IMR-90 (cell line): ENCODE results near the gene DRC3. TPM values are rescaled to one million over a fixed set of nuclear protein-coding genes. Genes with fewer than 3 reads are reported as not detected.

Experiments used
- ATAC-seq: fragments of 200-7000 bp; cut with Tn5 transposase; 2 replicates; pipeline ENCODE4 v1.9.1; 2020; ENCODE audit warnings: low read depth, mild to moderate bottlenecking, moderate library complexity
- BruUV-seq: library from RNA; stranded (reverse); fragments of 400-500 nt; replicated peaks from 2 replicates; lab custom pipeline; 2021; lab: Mats Ljungman, UMichigan
- CTCF ChIA-PET: fragments of 300-600 bp; formaldehyde crosslinking; extraction: SDS; loops from one replicate; lab custom pipeline; 2021; ENCODE audit warnings: antibody characterized with exemption; lab: Yijun Ruan, JAX
- POLR2A ChIA-PET: fragments of 300-600 bp; sonication (Branson Sonifier 250); formaldehyde crosslinking; loops from one replicate; lab custom pipeline; 2022; ENCODE audit warnings: antibody characterized with exemption; ENCODE audit not compliant: unreplicated experiment; lab: Charles Lee
- DNase-seq: peaks from one replicate; pipeline ENCODE4 v3.0.0; 2013
- H2AFZ ChIP-seq: replicated peaks from 2 replicates; pipeline ENCODE3; 2013; ENCODE audit warnings: low read length, mild to moderate bottlenecking; ENCODE audit not compliant: poor library complexity
- H2AK5ac ChIP-seq: 2 replicates; pipeline ENCODE4 v1.6.1; 2013; ENCODE audit warnings: low read depth, low read length, inconsistent platforms
- H2AK9ac ChIP-seq: replicated peaks from 2 replicates; pipeline ENCODE3; 2013; ENCODE audit warnings: mild to moderate bottlenecking, low read depth, low read length, moderate library complexity; ENCODE audit not compliant: poor library complexity
- H2BK120ac ChIP-seq: 2 replicates; pipeline ENCODE4 v1.6.1; 2013; ENCODE audit warnings: low read depth, low read length, inconsistent platforms
- H2BK15ac ChIP-seq: 3 replicates; pipeline ENCODE4 v1.6.1; 2013; ENCODE audit warnings: low read depth, low read length, inconsistent platforms
- H2BK20ac ChIP-seq: 2 replicates; pipeline ENCODE4 v1.6.1; 2013; ENCODE audit warnings: low read depth, mild to moderate bottlenecking, inconsistent platforms, low read length, moderate library complexity
- H2BK5ac ChIP-seq: 2 replicates; pipeline ENCODE4 v1.6.1; 2013; ENCODE audit warnings: mild to moderate bottlenecking, low read depth, low read length, inconsistent platforms; ENCODE audit not compliant: poor library complexity, severe bottlenecking
- H3K14ac ChIP-seq: replicated peaks from 2 replicates; pipeline ENCODE4 v1.6.1; 2013; ENCODE audit warnings: low read depth, low read length, inconsistent platforms
- H3K18ac ChIP-seq: 2 replicates; pipeline ENCODE4 v1.6.1; 2013; ENCODE audit warnings: low read depth, low read length, control low read depth
- H3K23ac ChIP-seq: 2 replicates; pipeline ENCODE4 v1.6.1; 2013; ENCODE audit warnings: low read depth, low read length, inconsistent platforms
- H3K27ac ChIP-seq: 2 replicates; pipeline ENCODE4 v1.5.1; 2013; ENCODE audit warnings: mild to moderate bottlenecking, control low read depth, low read length; ENCODE audit not compliant: insufficient read depth
- H3K27me3 ChIP-seq: 2 replicates; pipeline ENCODE4 v1.6.1; 2013; ENCODE audit warnings: low read length; ENCODE audit not compliant: control insufficient read depth, insufficient read depth
- H3K36me3 ChIP-seq: 2 replicates; pipeline ENCODE4 v1.6.1; 2013; ENCODE audit warnings: low read length, mixed read lengths; ENCODE audit not compliant: control insufficient read depth, insufficient read depth
- H3K4ac ChIP-seq: 2 replicates; pipeline ENCODE4 v1.6.1; 2013; ENCODE audit warnings: low read depth, low read length, inconsistent platforms
- H3K4me1 ChIP-seq: 2 replicates; pipeline ENCODE4 v1.6.1; 2013; ENCODE audit warnings: low read length, mixed read lengths; ENCODE audit not compliant: control insufficient read depth, insufficient read depth
- H3K4me2 ChIP-seq: 2 replicates; pipeline ENCODE4 v1.6.1; 2013; ENCODE audit warnings: low read depth, mild to moderate bottlenecking, control low read depth, low read length, moderate library complexity
- H3K4me3 ChIP-seq: 2 replicates; pipeline ENCODE4 v1.5.1; 2013; ENCODE audit warnings: low read depth, mild to moderate bottlenecking, control low read depth, low read length, moderate library complexity; ENCODE audit not compliant: insufficient read depth
- H3K56ac ChIP-seq: 2 replicates; pipeline ENCODE4 v1.6.1; 2013; ENCODE audit warnings: low read length, inconsistent platforms; ENCODE audit not compliant: insufficient read depth; ENCODE audit errors: extremely low read depth
- H3K79me1 ChIP-seq, 2 experiments: 2 replicates each; pipeline ENCODE4 v1.6.1; 2013; ENCODE audit warnings: low read length in 2 of 2, inconsistent platforms in 1 of 2, low read depth in 1 of 2
- H3K9ac ChIP-seq: 2 replicates; pipeline ENCODE4 v1.6.1; 2013; ENCODE audit warnings: low read depth, low read length, control low read depth
- H3K9me1 ChIP-seq: 2 replicates; pipeline ENCODE4 v1.6.1; 2013; ENCODE audit warnings: low read length, inconsistent platforms; ENCODE audit not compliant: insufficient read depth
- H3K9me3 ChIP-seq: 2 replicates; pipeline ENCODE4 v1.6.1; 2013; ENCODE audit warnings: low read length; ENCODE audit not compliant: control insufficient read depth, insufficient read depth
- H4K20me1 ChIP-seq: 2 replicates; pipeline ENCODE4 v1.6.1; 2013; ENCODE audit warnings: low read length, inconsistent platforms; ENCODE audit not compliant: insufficient read depth
- H4K5ac ChIP-seq: 2 replicates; pipeline ENCODE4 v1.6.1; 2013; ENCODE audit warnings: mild to moderate bottlenecking, low read depth, low read length, control low read depth
- H4K8ac ChIP-seq, 2 experiments: 2 replicates each; pipeline ENCODE4 v1.6.1; 2013; ENCODE audit warnings: low read depth in 2 of 2, low read length in 2 of 2, control low read depth in 1 of 2, inconsistent platforms in 1 of 2
- H4K91ac ChIP-seq: 2 replicates; pipeline ENCODE4 v1.6.1; 2013; ENCODE audit warnings: low read depth, low read length, inconsistent platforms; ENCODE audit not compliant: insufficient read depth
- BHLHE40 ChIP-seq: fragments of 150-350 bp; IDR thresholded peaks from 2 replicates; pipeline ENCODE4 v1.6.1; 2016; ENCODE audit warnings: mild to moderate bottlenecking, low read depth, low read length
- CEBPB ChIP-seq: IDR thresholded peaks from 2 replicates; pipeline ENCODE4 v1.6.1; 2012; ENCODE audit warnings: low read depth, low read length, improper control_type of control experiment
- CHD1 ChIP-seq: IDR thresholded peaks from 2 replicates; pipeline ENCODE4 v1.6.1; 2012; ENCODE audit warnings: low read depth, low read length, improper control_type of control experiment
- FOS ChIP-seq: fragments of 150-350 bp; IDR thresholded peaks from 2 replicates; pipeline ENCODE4 v1.6.1; 2016; ENCODE audit warnings: low read depth, low read length
- MAFK ChIP-seq: IDR thresholded peaks from 2 replicates; pipeline ENCODE4 v1.6.1; 2012; ENCODE audit warnings: low read depth, low read length, improper control_type of control experiment
- MAZ ChIP-seq: IDR thresholded peaks from 2 replicates; pipeline ENCODE4 v1.6.1; 2012; ENCODE audit warnings: low read depth, mild to moderate bottlenecking, low read length, improper control_type of control experiment, moderate library complexity, borderline replicate concordance
- RCOR1 ChIP-seq: IDR thresholded peaks from 2 replicates; pipeline ENCODE4 v1.6.1; 2012; ENCODE audit warnings: mild to moderate bottlenecking, low read length, improper control_type of control experiment; ENCODE audit not compliant: insufficient replicate concordance
- SMC3 ChIP-seq: fragments of 150-350 bp; IDR thresholded peaks from 2 replicates; pipeline ENCODE4 v1.6.1; 2016; ENCODE audit warnings: low read depth, mild to moderate bottlenecking, antibody characterized with exemption, low read length, moderate library complexity
- WGBS, 2 experiments: methylation state at CpG; one replicate each; pipeline versions ENCODE4 v1.1.5 to v1.1.7; 2013; ENCODE audit warnings: missing lambda C conversion rate in 2 of 2; ENCODE audit not compliant: insufficient read length in 1 of 2; ENCODE audit errors: extremely low coverage in 2 of 2; 5-methylcytosine and 5-hydroxymethylcytosine counted together
- dilution Hi-C: fragments of 300-500 bp; cut with HindIII; formaldehyde crosslinking; loops from one replicate; pipeline ENCODE4 v1.14.3; 2018; ENCODE audit warnings: low sequenced_read_pairs; ENCODE audit not compliant: unreplicated experiment
- in situ Hi-C: fragments of 300-500 bp; cut with MboI; formaldehyde crosslinking; loops from 3 replicates; pipeline ENCODE4 v1.14.3; 2019; ENCODE audit warnings: low sequenced_read_pairs, inconsistent platforms, mixed read lengths
- intact Hi-C: fragments of 100-400 bp; cut with micrococcal nuclease; formaldehyde crosslinking; loops from 2 replicates; pipeline ENCODE4 v1.10.0; 2022
- polyA plus RNA-seq, 3 experiments: library from polyadenylated mRNA; depleted of rRNA; stranded (reverse); fragments of >200 nt; gene quantifications; 2 replicates each; pipeline ENCODE4 v1.2.3, GENCODE V29; 2012; ENCODE audit warnings: low replicate concordance in 1 of 3
- total RNA-seq: library from RNA; depleted of rRNA; stranded (reverse); fragments of >200 nt; gene quantifications from 2 replicates; pipeline ENCODE4 v1.2.3, GENCODE V29; 2012
- TF ChIP-seq, protein P1 (sequence below): conservative IDR thresholded peaks from 2 replicates; pipeline ENCODE4 v1.5.1; 2012; ENCODE audit warnings: mild to moderate bottlenecking, low read depth, low read length, improper control_type of control experiment
- TF ChIP-seq, protein P2 (sequence below): fragments of 150-350 bp; IDR thresholded peaks from 2 replicates; pipeline ENCODE4 v1.6.1; 2016; ENCODE audit warnings: low read depth, mild to moderate bottlenecking, low read length, moderate library complexity, borderline replicate concordance

Gene DRC3
- total and polyA plus RNA-seq, 2 of the 4 experiments (the other 2 are of a cell fraction): 0.55 to 0.72 TPM

DNA sequence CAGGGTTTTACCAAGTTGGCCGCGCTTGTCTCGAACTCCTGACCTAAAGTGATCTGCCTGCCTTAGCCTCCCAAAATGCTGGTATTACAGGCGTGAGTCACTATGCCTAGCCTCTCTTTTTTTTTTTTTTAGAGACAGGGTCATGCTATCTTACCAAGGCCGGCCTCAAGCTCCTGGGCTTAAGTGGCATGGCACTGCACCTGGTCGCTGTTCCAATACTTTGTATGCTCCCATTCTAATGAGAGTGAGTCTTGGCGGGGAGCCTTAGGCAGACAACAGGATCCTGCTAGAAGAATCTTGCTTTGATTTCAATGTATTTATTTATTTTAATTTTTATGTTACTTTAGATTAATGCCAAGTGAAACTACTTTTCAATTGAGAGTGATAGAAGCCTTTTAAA is 22.3 kb upstream of the DRC3 start:
- Histone ChIP-seq H3K56ac (no peak overlapping the region), H3K9ac (no peak overlapping the region), H4K8ac (no peak overlapping the region), H3K4me2 (no peak overlapping the region), H3K18ac (no peak overlapping the region), H3K23ac (no peak overlapping the region), H3K36me3 (no peaks in the 10 kb centered on the region), H2AK9ac (no peak overlapping the region), H4K91ac (no peak overlapping the region), H3K4me3 (no peak overlapping the region), H2BK20ac (no peak overlapping the region), H3K4me1 (peaks cover 16% of the 10 kb centered on the region), H3K9me1 (peaks cover 48% of the 10 kb centered on the region), H2BK120ac (no peak overlapping the region), H4K20me1 (peaks cover 9% of the 10 kb centered on the region; the same call in 1 of the 2 replicates), H4K5ac (no peak overlapping the region), H3K79me1 (peaks cover 51 to 83% of the 10 kb centered on the region in 2 experiments), H3K27ac (no peak overlapping the region), H3K14ac (no peak overlapping the region), H2BK15ac (no peak overlapping the region), H3K27me3 (no peaks in the 10 kb centered on the region), H2AFZ (no peak overlapping the region), H2AK5ac (no peak overlapping the region), H3K9me3 (no peaks in the 10 kb centered on the region), H2BK5ac (no peak overlapping the region), H3K4ac (no peak overlapping the region)
- no peak for ATAC-seq
- dilution Hi-C loops: no loop called here
- POLR2A ChIA-PET: no interaction called here
- intact Hi-C loops: no loop called here
- 91% methylated on average over 5 of the region's 7 CpGs; no CpG with 5 or more reads in 1 of the 2 experiments for WGBS, 2 experiments
- DNase-seq: no peak
- TF ChIP-seq, protein P1, sequence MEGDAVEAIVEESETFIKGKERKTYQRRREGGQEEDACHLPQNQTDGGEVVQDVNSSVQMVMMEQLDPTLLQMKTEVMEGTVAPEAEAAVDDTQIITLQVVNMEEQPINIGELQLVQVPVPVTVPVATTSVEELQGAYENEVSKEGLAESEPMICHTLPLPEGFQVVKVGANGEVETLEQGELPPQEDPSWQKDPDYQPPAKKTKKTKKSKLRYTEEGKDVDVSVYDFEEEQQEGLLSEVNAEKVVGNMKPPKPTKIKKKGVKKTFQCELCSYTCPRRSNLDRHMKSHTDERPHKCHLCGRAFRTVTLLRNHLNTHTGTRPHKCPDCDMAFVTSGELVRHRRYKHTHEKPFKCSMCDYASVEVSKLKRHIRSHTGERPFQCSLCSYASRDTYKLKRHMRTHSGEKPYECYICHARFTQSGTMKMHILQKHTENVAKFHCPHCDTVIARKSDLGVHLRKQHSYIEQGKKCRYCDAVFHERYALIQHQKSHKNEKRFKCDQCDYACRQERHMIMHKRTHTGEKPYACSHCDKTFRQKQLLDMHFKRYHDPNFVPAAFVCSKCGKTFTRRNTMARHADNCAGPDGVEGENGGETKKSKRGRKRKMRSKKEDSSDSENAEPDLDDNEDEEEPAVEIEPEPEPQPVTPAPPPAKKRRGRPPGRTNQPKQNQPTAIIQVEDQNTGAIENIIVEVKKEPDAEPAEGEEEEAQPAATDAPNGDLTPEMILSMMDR: no peak
- TF ChIP-seq SMC3 (no peak), MAFK (no peak), RCOR1 (no peak), FOS (no peak), CEBPB (no peak), BHLHE40 (no peak), MAZ (no peak), CHD1 (no peak)
- TF ChIP-seq, protein P2, sequence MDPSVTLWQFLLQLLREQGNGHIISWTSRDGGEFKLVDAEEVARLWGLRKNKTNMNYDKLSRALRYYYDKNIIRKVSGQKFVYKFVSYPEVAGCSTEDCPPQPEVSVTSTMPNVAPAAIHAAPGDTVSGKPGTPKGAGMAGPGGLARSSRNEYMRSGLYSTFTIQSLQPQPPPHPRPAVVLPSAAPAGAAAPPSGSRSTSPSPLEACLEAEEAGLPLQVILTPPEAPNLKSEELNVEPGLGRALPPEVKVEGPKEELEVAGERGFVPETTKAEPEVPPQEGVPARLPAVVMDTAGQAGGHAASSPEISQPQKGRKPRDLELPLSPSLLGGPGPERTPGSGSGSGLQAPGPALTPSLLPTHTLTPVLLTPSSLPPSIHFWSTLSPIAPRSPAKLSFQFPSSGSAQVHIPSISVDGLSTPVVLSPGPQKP: no peak
- in situ Hi-C loops: no loop called here
- no TSS peak for BruUV-seq
- CTCF ChIA-PET: no interaction called here
